Activated T-cell treated with anti-CD3 and anti-CD28 coated beads, Interleukin-2, amount 50 U/mL, for 72 hours (primary cell): ENCODE data around the gene NAXD. TPM values are rescaled to one million over a fixed set of nuclear protein-coding genes. Genes with fewer than 3 reads are reported as not detected.

ENCODE experiments used
- ATAC-seq, 2 donors: fragments of 150-1000 bp; cut with Tn5 transposase; replicated peaks in 1 of 2; 2 replicates each; pipeline ENCODE4 v1.10.0; 2021; ENCODE audit warnings: moderate library complexity in 2 of 2, mild to moderate bottlenecking in 1 of 2
- DNase-seq, 2 donors: peaks; one replicate each; pipeline ENCODE4 v3.0.0; 2021 to 2022; ENCODE audit warnings: mixed read lengths in 1 of 2
- H3K27ac Mint-ChIP-seq: one replicate; pipeline ENCODE4 v1.8.0; 2022; ENCODE audit warnings: mild to moderate bottlenecking, moderate library complexity, mixed read lengths
- H3K27me3 Mint-ChIP-seq: one replicate; pipeline ENCODE4 v1.8.0; 2022; ENCODE audit warnings: low read depth, mixed read lengths
- H3K36me3 Mint-ChIP-seq, 2 donors: one replicate each; pipeline ENCODE4 v1.8.0; 2022; ENCODE audit warnings: mixed read lengths in 2 of 2, mild to moderate bottlenecking in 1 of 2; ENCODE audit not compliant: insufficient read depth in 2 of 2
- H3K4me1 Mint-ChIP-seq: one replicate; pipeline ENCODE4 v1.8.0; 2022; ENCODE audit warnings: low read depth, mixed read lengths
- H3K4me3 Mint-ChIP-seq, 2 donors: one replicate each; pipeline ENCODE4 v1.8.0; 2022; ENCODE audit warnings: mild to moderate bottlenecking in 2 of 2, mixed read lengths in 2 of 2, moderate library complexity in 2 of 2
- H3K9me3 Mint-ChIP-seq, 2 donors: one replicate each; pipeline ENCODE4 v1.8.0; 2022; ENCODE audit warnings: mixed read lengths in 2 of 2
- total RNA-seq, 2 donors: library from RNA; stranded (reverse); gene quantifications; one replicate each; pipeline ENCODE4 v1.2.3, GENCODE V29; 2022

Gene NAXD
- total RNA-seq, 2 donors from 2014 or later: 27.4 to 29.4 TPM

DNA sequence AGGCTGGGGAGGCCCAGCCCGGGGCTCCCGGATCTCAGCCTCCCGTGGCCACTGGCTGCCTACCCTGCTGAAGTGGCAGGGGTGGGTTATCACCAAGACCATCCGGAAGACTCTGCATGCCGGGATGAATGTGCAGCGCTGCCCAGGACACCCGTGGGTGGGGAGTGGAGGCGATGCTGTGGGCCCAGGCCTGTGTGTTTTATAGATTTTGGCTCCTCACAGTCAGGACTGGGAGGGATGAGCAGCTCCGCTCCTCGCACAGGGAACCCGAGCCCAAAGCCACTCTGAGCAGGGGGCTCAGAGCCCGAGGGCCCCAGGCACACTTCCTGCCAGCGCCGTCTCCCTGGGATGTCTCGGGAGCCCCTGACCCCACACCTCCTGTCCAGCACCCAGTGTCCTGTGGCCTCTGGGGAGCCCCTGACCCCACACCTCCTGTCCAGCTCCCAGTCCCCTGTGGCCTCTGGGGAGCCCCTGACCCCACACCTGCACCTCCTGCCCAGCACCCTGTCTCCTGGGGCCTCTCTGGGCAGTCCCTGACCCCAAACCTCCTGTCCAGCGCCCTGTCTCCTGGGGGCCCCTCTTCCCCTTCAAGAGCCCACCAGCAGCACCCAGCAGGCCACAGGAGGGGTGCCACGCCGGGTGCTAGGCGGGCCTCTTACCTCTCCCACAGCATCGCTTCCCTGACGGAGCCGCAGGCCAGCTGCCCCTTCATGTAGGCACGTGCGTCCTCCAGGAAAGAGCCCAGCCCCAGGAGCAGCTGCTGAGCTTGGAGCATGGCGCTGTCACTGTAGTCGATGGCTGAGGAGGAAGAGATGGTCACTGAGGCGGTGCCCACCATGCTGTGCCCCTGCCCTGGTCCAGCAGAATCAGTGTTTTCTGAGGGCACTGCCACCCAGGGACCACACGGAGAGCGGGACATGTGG is 31.4 kb downstream of the NAXD start:
- Mint-ChIP-seq H3K27ac (no peak overlapping the region), H3K9me3 (no peaks in the 10 kb centered on the region), H3K36me3 (peaks cover 2 to 4% of the 10 kb centered on the region in 2 donors), H3K4me1 (no peaks in the 10 kb centered on the region), H3K27me3 (no peaks in the 10 kb centered on the region), H3K4me3 (no peak overlapping the region)
- DNase-seq (no peak), ATAC-seq (no peak)

DNA sequence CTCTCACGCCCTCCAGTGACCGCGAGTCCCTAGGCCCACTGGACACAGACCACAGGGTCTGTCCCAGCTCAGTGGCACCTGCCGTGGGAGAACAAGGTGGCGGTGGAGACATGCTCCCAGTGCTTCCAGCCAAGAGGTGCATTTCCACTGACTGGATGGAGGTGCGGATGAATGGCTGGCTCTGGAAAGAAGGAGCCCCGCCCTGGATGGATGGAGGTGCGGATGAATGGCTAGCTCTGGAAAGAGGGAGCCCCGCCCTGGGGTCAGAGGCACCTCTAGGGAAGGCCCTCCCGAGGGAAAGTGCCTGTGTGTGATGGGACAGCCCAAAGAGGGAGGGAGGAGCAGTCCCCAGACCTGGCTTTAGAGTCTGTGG is 32.0 kb downstream of the NAXD start:
- Mint-ChIP-seq H3K27ac (no peak overlapping the region), H3K4me3 (no peak overlapping the region), H3K36me3 (peaks cover 2 to 4% of the 10 kb centered on the region in 2 donors), H3K9me3 (no peaks in the 10 kb centered on the region), H3K4me1 (no peaks in the 10 kb centered on the region), H3K27me3 (no peaks in the 10 kb centered on the region)
- DNase-seq (no peak), ATAC-seq (no peak)

DNA sequence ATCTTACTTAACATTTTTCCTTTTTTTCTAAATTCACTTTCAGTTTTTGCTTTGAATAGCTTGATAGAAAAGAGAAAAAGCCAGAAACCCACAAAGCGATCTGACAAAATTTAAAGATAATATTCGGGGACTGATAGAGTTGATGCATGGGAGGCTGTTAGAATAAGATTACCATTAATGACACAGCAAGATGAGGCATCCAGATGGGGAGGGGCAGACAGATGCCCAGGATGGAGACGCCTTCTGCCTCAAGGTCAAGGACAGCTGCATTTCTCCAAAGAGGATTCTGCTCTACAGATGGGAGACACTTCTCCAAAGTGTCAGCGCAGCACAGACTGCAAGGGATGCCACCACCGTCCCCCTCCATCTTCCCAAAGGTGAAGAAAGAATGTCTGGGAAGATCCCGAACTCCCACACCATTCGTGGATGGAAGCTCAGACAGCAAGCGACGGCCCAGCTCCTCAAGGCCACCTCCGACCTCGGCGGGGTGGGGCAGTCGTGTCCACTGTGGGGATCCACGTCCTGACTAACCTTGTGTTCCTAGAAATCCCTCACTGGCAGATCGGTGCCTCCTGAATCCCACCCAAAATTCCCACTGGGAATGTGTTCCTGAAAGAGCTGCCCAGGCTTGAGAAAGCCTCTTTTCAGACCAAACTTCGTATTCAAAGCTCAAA is 32.9 kb downstream of the NAXD start:
- Mint-ChIP-seq H3K4me1 (no peaks in the 10 kb centered on the region), H3K27ac (peak overlapping the region; percentile 24), H3K9me3 (no peaks in the 10 kb centered on the region), H3K27me3 (no peaks in the 10 kb centered on the region), H3K4me3 (no peak overlapping the region), H3K36me3 (peaks cover 2 to 3% of the 10 kb centered on the region in 2 donors)
- ATAC-seq (no peak), DNase-seq (no peak)

DNA sequence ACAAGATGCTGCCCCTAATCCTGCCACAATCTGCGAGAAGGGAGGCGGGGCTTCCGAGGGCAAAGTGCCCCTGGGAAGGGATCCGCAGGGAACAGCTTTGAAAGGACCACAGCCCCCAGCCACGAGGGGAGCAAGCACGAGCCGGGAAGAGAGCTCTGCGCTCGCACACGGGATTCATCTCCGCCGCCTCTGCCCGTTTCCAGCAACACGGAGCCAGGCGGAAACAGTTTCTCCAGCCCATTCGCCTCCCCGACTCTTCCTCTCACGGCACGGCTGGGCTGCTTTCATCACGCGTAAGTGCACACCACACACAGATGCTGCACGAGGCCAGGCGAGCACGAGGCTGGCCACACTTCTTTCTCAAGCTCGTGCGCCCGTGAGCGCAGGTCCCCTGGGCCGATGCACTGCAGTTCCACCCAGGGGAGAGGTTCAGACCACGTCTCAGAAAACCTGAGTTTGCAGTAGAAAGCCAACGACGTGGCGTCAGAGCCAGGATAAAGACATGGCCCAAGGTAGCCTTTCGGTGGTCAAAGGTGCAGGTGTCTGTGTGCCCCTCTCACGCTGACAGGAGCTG is 33.6 kb downstream of the NAXD start:
- no peaks in the 10 kb centered on the region for H3K9me3 Mint-ChIP-seq
- no peak for ATAC-seq

DNA sequence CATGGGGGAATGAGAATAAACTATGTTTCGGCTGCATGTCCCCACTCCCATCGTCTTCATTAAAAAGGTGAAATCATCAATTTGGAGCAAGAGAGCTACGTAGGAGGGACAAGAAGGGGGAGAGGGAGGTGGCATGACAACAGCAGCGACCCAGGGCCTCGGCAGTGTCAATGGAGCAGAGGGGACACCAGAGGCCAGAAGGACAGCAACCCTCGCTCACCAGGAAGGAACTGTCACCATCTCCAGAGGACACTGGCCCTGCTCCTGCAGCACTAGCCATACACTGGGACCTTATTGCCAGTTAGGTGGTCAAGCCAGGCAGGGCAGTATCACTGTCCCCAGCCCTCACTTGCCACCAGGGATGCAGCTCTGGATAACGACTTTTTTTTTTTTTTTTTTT is 34.2 kb downstream of the NAXD start:
- peaks cover 2 to 8% of the 10 kb centered on the region in 2 donors for H3K36me3 Mint-ChIP-seq
- ATAC-seq: no peak

More for the DNA sequence above, 33.6 kb downstream of the NAXD start:
- H3K27me3 Mint-ChIP-seq: no peaks in the 10 kb centered on the region
- DNase-seq: no peak
- H3K36me3 Mint-ChIP-seq: peaks cover 2 to 3% of the 10 kb centered on the region in 2 donors
- no peaks in the 10 kb centered on the region for H3K4me1 Mint-ChIP-seq
- H3K27ac Mint-ChIP-seq: no peak overlapping the region
- H3K4me3 Mint-ChIP-seq: no peak overlapping the region

DNA sequence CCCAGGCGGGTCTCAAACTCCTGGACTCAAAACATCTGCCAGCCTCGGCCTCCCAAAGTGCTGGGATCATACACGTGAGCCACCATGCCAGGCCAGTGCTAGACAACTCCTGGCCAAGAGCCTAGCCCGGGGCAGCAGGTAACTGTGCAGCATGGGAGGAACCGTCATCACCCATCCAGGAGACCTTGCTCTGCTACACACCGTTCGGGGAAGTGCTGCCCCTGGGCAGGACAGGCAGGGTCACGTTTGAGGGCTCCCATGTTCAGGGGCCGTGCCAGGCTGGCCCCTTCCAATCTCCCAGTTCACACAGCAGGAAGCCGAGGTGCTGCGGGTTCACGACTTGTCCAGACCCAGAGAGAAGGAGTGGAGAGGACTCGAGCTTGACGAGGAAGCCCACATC is 35.1 kb downstream of the NAXD start:
- Mint-ChIP-seq H3K4me3 (no peak overlapping the region), H3K27ac (no peak overlapping the region), H3K27me3 (no peaks in the 10 kb centered on the region), H3K36me3 (peaks cover 2 to 10% of the 10 kb centered on the region in 2 donors), H3K9me3 (no peaks in the 10 kb centered on the region), H3K4me1 (peaks cover under 1% of the 10 kb centered on the region)
- ATAC-seq (no peak), DNase-seq (no peak)

More for the DNA sequence above, 34.2 kb downstream of the NAXD start:
- no peak for DNase-seq
- H3K27ac Mint-ChIP-seq: no peak overlapping the region
- no peaks in the 10 kb centered on the region for H3K4me1 Mint-ChIP-seq
- H3K9me3 Mint-ChIP-seq: no peaks in the 10 kb centered on the region
- H3K27me3 Mint-ChIP-seq: no peaks in the 10 kb centered on the region
- no peak overlapping the region for H3K4me3 Mint-ChIP-seq

DNA sequence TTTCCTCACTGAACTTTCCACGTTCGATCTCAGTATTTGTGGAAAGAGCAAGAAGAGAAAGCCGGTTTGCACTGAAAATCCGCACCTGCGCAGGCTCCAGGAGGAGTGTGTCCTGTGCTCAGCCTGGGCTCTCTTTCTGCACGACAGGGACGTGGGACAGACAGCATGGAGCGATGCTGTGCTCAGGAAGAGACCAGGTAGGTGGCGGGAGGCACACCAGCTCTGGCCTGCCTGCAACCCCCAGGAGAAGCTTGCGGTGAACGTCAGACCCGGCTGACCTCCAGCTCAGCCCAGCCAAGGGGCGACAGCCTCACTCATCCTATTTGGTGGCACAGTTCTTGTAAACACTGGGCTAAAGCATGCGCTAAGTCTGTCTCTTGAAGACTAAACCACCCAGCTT is 35.9 kb downstream of the NAXD start:
- H3K4me1 Mint-ChIP-seq: peaks cover 9% of the 10 kb centered on the region
- no peak overlapping the region for H3K27ac Mint-ChIP-seq

DNA sequence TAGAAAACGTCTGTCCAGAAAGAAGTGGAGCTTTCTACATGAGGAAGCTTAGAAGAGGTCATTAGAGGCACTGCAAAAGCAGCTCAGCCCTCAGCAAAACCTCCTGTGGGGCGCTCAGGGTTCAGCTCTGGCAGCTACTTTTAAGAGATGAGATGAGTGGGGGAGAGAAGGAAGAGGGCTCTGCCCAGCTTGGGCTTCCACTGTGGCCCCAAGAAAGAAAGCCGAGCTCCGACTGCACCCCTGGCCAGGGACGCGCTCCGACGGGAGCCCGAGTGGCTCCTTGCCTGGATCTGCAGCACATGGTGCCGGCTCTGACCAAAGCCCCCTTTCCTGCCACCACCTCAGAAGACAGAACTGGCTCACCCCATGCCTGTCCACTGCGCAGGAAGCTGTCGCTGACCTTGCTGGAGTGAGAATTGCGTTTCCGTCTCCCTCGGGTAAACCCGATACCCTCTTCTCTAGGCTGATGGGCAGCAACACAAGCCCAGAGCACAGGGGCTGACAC is 36.4 kb downstream of the NAXD start:
- H3K36me3 Mint-ChIP-seq: peaks cover 2 to 15% of the 10 kb centered on the region in 2 donors
- no peak overlapping the region for H3K4me3 Mint-ChIP-seq
- no peaks in the 10 kb centered on the region for H3K27me3 Mint-ChIP-seq
- ATAC-seq (no peak), DNase-seq (no peak)
- no peaks in the 10 kb centered on the region for H3K9me3 Mint-ChIP-seq
- peaks cover 13% of the 10 kb centered on the region for H3K4me1 Mint-ChIP-seq
- H3K27ac Mint-ChIP-seq: no peak overlapping the region

More for the DNA sequence above, 35.9 kb downstream of the NAXD start:
- Mint-ChIP-seq H3K4me3 (no peak overlapping the region), H3K27me3 (no peaks in the 10 kb centered on the region), H3K9me3 (no peaks in the 10 kb centered on the region), H3K36me3 (peaks cover 2 to 14% of the 10 kb centered on the region in 2 donors)
- no peak for DNase-seq
- ATAC-seq: no peak

DNA sequence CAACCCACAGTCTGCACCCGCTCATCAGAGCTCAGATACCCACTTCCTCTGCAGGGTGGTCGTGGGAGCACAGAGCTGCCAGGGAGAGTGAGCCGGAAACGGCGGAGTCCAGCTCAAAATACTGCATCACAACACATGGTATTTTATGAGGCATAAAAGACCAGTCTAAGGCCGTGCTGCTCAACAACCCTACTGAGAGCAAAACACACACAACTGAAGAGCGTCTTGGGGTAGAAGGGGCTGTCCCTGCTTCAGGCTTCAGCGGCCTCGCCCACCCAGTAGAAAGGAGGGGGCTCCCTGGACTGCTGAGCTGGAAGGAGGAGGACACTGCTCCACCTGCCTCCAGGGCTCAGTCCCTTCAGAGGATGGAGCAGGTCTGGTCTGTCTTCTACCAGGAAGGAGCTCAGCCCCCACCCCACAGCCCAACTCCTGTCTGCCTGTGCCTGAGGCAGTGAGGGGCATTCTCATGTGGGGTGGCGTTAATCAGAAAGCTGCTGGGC is 36.9 kb downstream of the NAXD start:
- H3K27ac Mint-ChIP-seq: no peak overlapping the region
- peaks cover 2 to 15% of the 10 kb centered on the region in 2 donors for H3K36me3 Mint-ChIP-seq

DNA sequence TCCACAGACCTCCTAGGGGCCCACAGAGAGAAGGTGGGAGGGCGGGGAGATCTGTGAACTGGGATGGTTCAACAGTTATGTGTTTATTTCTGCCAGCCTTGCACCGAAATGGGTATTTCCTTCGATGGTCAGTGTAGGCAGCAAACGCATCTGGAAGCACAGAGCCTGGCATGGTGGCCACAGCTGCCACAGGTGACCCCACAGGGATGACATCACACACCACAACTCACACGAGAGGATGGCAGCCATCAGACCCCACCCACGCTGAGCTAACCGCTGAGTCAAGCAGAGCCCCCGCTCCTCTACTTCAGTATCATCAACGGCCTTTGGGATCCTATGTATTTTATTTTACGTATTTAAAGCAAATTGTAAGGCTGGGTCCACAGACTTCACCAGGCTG is 37.4 kb downstream of the NAXD start:
- H3K27ac Mint-ChIP-seq: no peak overlapping the region
- peaks cover 20% of the 10 kb centered on the region for H3K4me1 Mint-ChIP-seq
- DNase-seq (no peak), ATAC-seq (no peak)
- no peaks in the 10 kb centered on the region for H3K27me3 Mint-ChIP-seq
- peaks cover 3 to 16% of the 10 kb centered on the region in 2 donors for H3K36me3 Mint-ChIP-seq
- H3K9me3 Mint-ChIP-seq: peaks cover 0 to under 1% of the 10 kb centered on the region in 2 donors
- no peak overlapping the region for H3K4me3 Mint-ChIP-seq

More for the DNA sequence above, 36.9 kb downstream of the NAXD start:
- H3K9me3 Mint-ChIP-seq: no peaks in the 10 kb centered on the region
- no peaks in the 10 kb centered on the region for H3K27me3 Mint-ChIP-seq
- ATAC-seq (no peak), DNase-seq (no peak)
- no peak overlapping the region for H3K4me3 Mint-ChIP-seq
- H3K4me1 Mint-ChIP-seq: peaks cover 15% of the 10 kb centered on the region

DNA sequence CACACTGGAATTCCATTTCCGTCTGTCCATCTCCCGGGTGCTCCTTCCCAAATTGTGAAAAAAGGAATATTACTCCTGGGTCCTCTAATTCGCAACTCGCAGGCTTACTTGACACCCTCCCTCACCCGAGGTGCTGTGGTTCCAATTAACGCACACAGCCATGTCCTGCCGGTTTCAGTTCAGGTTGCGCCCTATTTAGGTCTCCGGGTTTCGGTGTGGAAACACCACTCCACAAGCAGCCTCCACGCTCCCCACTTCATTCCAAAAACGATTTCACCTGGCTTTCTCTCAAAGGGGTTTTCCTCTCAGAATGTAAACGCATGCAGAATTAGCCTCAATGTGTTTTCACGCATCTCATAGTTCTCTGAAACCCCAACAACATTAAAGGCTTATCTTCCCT is 37.9 kb downstream of the NAXD start:
- DNase-seq: no peak
- Mint-ChIP-seq H3K36me3 (peaks cover 6 to 21% of the 10 kb centered on the region in 2 donors), H3K9me3 (peaks cover 0 to 4% of the 10 kb centered on the region in 2 donors), H3K4me1 (peaks cover 25% of the 10 kb centered on the region), H3K4me3 (no peak overlapping the region), H3K27ac (no peak overlapping the region), H3K27me3 (no peaks in the 10 kb centered on the region)
- no peak for ATAC-seq

DNA sequence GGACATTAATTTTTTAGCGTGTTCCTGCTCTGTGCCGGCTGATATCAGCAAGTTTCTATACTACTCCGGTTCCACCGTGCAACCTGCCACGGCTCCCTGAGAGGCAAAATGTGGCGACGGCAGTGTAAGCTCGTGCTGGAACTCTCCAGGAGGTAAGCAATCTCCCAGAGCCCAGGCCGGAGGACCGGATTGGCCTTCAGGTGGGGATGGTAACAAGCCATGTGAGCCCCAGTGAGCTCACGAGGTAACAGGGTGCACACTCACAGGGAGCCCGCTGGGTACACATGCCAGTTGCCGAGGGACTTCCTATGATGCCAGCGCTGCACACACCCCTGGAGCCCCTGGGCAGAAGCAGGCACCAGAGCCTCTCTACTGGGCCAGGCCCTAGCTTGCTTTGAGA is 38.5 kb downstream of the NAXD start:
- peaks cover 6 to 26% of the 10 kb centered on the region in 2 donors for H3K36me3 Mint-ChIP-seq
- no peak overlapping the region for H3K27ac Mint-ChIP-seq
- peaks cover 30% of the 10 kb centered on the region for H3K4me1 Mint-ChIP-seq
- DNase-seq (no peak), ATAC-seq (no peak)
- peaks cover 0 to 4% of the 10 kb centered on the region in 2 donors for H3K9me3 Mint-ChIP-seq
- no peak overlapping the region for H3K4me3 Mint-ChIP-seq
- no peaks in the 10 kb centered on the region for H3K27me3 Mint-ChIP-seq

DNA sequence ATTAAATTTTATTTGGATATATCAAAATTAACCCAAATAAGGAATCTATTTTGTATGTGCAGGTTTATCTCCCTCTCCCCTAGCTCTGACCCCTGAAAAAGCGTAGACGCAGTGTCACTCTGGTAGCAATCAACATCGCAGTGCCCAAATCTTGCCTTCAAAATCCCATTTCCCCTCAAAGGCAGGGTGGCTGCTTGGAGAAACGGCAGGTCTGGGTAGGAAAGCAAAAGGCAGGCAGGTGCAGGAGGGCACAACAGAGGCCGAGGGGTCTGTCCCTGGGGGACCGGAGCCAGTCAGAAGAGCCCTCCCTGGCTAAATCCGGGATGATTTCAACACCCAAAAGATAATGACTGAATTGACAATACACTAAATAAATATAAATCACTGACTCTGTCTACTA is 41.9 kb downstream of the NAXD start:
- ATAC-seq (no peak), DNase-seq (no peak)
- peaks cover 2 to 4% of the 10 kb centered on the region in 2 donors for H3K9me3 Mint-ChIP-seq
- H3K27me3 Mint-ChIP-seq: no peaks in the 10 kb centered on the region
- no peak overlapping the region for H3K27ac Mint-ChIP-seq
- no peak overlapping the region for H3K4me3 Mint-ChIP-seq
- peaks cover 38% of the 10 kb centered on the region for H3K4me1 Mint-ChIP-seq
- H3K36me3 Mint-ChIP-seq: peaks cover 17 to 46% of the 10 kb centered on the region in 2 donors
